Keratinocyte (primary cell): ENCODE results near the gene NOTUM. TPM values are rescaled to one million over a fixed set of nuclear protein-coding genes. Genes with fewer than 3 reads are reported as not detected.

Experiments used
- DNase-seq: peaks from one replicate; pipeline ENCODE4 v3.0.0-alpha.2; 2011; ENCODE audit warnings: low read depth, missing footprints, low spot score
- FAIRE-seq: peaks from 2 replicates; lab custom pipeline; 2011; peaks lifted over from hg19 to GRCh38; lab: Jason Lieb, UNC
- H2AFZ ChIP-seq: 2 replicates; pipeline ENCODE4 v1.6.0; 2012; ENCODE audit warnings: low read length, control low read depth, inconsistent platforms; ENCODE audit not compliant: control insufficient read depth
- H3K27ac ChIP-seq: 2 replicates; pipeline ENCODE4 v1.5.1; 2011; ENCODE audit warnings: low read length; ENCODE audit not compliant: control insufficient read depth, insufficient read depth
- H3K27me3 ChIP-seq: 3 replicates; pipeline ENCODE4 v1.6.0; 2011; ENCODE audit warnings: low read length; ENCODE audit not compliant: control insufficient read depth, insufficient read depth; ENCODE audit errors: extremely low read depth
- H3K36me3 ChIP-seq, 2 experiments: 2 replicates in 1 of 2; 3 replicates in 1 of 2; pipeline ENCODE4 v1.5.1; 2011; ENCODE audit warnings: low read length in 2 of 2, mild to moderate bottlenecking in 1 of 2; ENCODE audit not compliant: control insufficient read depth in 2 of 2, insufficient read depth in 2 of 2; ENCODE audit errors: extremely low read depth in 1 of 2
- H3K4me1 ChIP-seq: 3 replicates; pipeline ENCODE4 v1.5.1; 2011; ENCODE audit warnings: low read length; ENCODE audit not compliant: control insufficient read depth, insufficient read depth; ENCODE audit errors: extremely low read depth
- H3K4me2 ChIP-seq: 3 replicates; pipeline ENCODE4 v1.6.0; 2011; ENCODE audit warnings: low read depth, low read length; ENCODE audit not compliant: control insufficient read depth, insufficient read depth; ENCODE audit errors: extremely low read depth
- H3K4me3 ChIP-seq, 3 experiments: fragments of 200-600 bp in 1 of 3; sonication (generic) in 1 of 3; 2 replicates in 2 of 3; 3 replicates in 1 of 3; pipeline ENCODE4 v1.5.1; 2011 to 2016; ENCODE audit warnings: low read length in 3 of 3, mild to moderate bottlenecking in 3 of 3, control low read depth in 2 of 3, inconsistent platforms in 1 of 3, low read depth in 1 of 3, mixed read lengths in 1 of 3, mixed run types in 1 of 3, moderate library complexity in 1 of 3; ENCODE audit not compliant: control insufficient read depth in 2 of 3, insufficient read depth in 2 of 3; ENCODE audit errors: extremely low read depth in 1 of 3
- H3K79me2 ChIP-seq: 2 replicates; pipeline ENCODE4 v1.6.0; 2012; ENCODE audit warnings: low read length; ENCODE audit not compliant: control insufficient read depth, insufficient read depth
- H3K9ac ChIP-seq: 3 replicates; pipeline ENCODE4 v1.6.0; 2011; ENCODE audit warnings: low read length; ENCODE audit not compliant: control insufficient read depth, insufficient read depth; ENCODE audit errors: extremely low read depth
- H3K9me1 ChIP-seq: 3 replicates; pipeline ENCODE4 v1.6.0; 2011; ENCODE audit warnings: low read length; ENCODE audit not compliant: control insufficient read depth, insufficient read depth; ENCODE audit errors: extremely low read depth
- H3K9me3 ChIP-seq: 2 replicates; pipeline ENCODE4 v1.5.1; 2012; ENCODE audit warnings: low read depth, low read length; ENCODE audit not compliant: control insufficient read depth
- H4K20me1 ChIP-seq: 3 replicates; pipeline ENCODE4 v1.6.0; 2011; ENCODE audit warnings: low read length; ENCODE audit not compliant: control insufficient read depth, insufficient read depth; ENCODE audit errors: extremely low read depth
- EZH2 ChIP-seq: IDR thresholded peaks from one replicate; pipeline ENCODE4 v1.6.1; 2012; ENCODE audit warnings: inconsistent platforms, mild to moderate bottlenecking, low read length, moderate library complexity
- dilution Hi-C: fragments of 300-500 bp; cut with MboI; formaldehyde crosslinking; loops from one replicate; pipeline ENCODE4 v1.7.0; 2020; ENCODE audit warnings: low sequenced_read_pairs; ENCODE audit not compliant: extremely low pct_ligation_motif_present
- polyA plus RNA-seq, 5 experiments: library from polyadenylated mRNA; depleted of rRNA in 3 of 5; stranded (reverse) in 3 of 5; stranded (forward) in 1 of 5; unstranded in 1 of 5; fragments of >200 nt; gene quantifications; 1 replicate in 1 of 5; 2 replicates in 3 of 5; 3 replicates in 1 of 5; pipeline versions ENCODE4 v1.2.1 to v1.2.3, GENCODE V29; 2011 to 2012; ENCODE audit warnings: missing spikeins in 2 of 5, low read depth in 1 of 5, low replicate concordance in 1 of 5
- TF ChIP-seq, protein P1 (sequence below), 3 experiments: IDR thresholded peaks in 1 of 3; conservative IDR thresholded peaks in 1 of 3; optimal IDR thresholded peaks in 1 of 3; 2 replicates in 2 of 3; 3 replicates in 1 of 3; pipeline versions ENCODE3 to v1.5.1; 2011; ENCODE audit warnings: low read length in 3 of 3, mild to moderate bottlenecking in 3 of 3, moderate library complexity in 2 of 3, control low read depth in 1 of 3, inconsistent platforms in 1 of 3; ENCODE audit not compliant: insufficient read depth in 2 of 3; ENCODE audit errors: extremely low read depth in 1 of 3

Gene NOTUM
- polyA plus RNA-seq, 1 donor (not counting 4 experiments of a cell fraction or from before 2014, with no cell fraction given) = not detected

GRCh38 chr17:81940538-81941483, 20.2 kb downstream of the NOTUM start:
- FAIRE-seq = no peak
- H2AFZ ChIP-seq = no peak overlapping the region
- no peak overlapping the region for H3K9ac ChIP-seq
- H3K4me1 ChIP-seq = peaks cover 4% of the 10 kb centered on the region
- H3K4me2 ChIP-seq = no peak overlapping the region
- no peak overlapping the region for H3K27ac ChIP-seq
- no peak for TF ChIP-seq EZH2
- TF ChIP-seq, protein P1, sequence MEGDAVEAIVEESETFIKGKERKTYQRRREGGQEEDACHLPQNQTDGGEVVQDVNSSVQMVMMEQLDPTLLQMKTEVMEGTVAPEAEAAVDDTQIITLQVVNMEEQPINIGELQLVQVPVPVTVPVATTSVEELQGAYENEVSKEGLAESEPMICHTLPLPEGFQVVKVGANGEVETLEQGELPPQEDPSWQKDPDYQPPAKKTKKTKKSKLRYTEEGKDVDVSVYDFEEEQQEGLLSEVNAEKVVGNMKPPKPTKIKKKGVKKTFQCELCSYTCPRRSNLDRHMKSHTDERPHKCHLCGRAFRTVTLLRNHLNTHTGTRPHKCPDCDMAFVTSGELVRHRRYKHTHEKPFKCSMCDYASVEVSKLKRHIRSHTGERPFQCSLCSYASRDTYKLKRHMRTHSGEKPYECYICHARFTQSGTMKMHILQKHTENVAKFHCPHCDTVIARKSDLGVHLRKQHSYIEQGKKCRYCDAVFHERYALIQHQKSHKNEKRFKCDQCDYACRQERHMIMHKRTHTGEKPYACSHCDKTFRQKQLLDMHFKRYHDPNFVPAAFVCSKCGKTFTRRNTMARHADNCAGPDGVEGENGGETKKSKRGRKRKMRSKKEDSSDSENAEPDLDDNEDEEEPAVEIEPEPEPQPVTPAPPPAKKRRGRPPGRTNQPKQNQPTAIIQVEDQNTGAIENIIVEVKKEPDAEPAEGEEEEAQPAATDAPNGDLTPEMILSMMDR (optimal IDR thresholded peaks at IDR 0.05 in 1 of 3, IDR thresholded peaks at IDR 0.05 in 1 of 3, conservative IDR thresholded peaks at IDR 0.05 in 1 of 3; ENCODE audit: extremely low read depth in 1 of 3, insufficient read depth in 2 of 3, low read length in 3 of 3) = no peak
- dilution Hi-C loops = no loop called here
- H3K4me3 ChIP-seq = no peak overlapping the region
- DNase-seq = no peak
- no peaks in the 10 kb centered on the region for H4K20me1 ChIP-seq
- no peaks in the 10 kb centered on the region for H3K79me2 ChIP-seq
- H3K27me3 ChIP-seq = peaks cover 15% of the 10 kb centered on the region
- no peaks in the 10 kb centered on the region for H3K9me3 ChIP-seq
- H3K9me1 ChIP-seq = no peaks in the 10 kb centered on the region
- H3K36me3 ChIP-seq = no peaks in the 10 kb centered on the region

- no peaks in the 10 kb centered on the region for H3K9me1 ChIP-seq
- H3K27me3 ChIP-seq = peaks cover 12% of the 10 kb centered on the region
- peaks cover 4% of the 10 kb centered on the region for H3K4me1 ChIP-seq
- no peaks in the 10 kb centered on the region for H3K36me3 ChIP-seq
- DNase-seq = no peak
- FAIRE-seq = no peak
- no peak overlapping the region for H3K27ac ChIP-seq
- H2AFZ ChIP-seq = no peak overlapping the region
- no peak overlapping the region for H3K9ac ChIP-seq
- no peak overlapping the region for H3K4me2 ChIP-seq
- dilution Hi-C loops = no loop called here
- no peak for TF ChIP-seq EZH2
- TF ChIP-seq, protein P1 (optimal IDR thresholded peaks at IDR 0.05 in 1 of 3, IDR thresholded peaks at IDR 0.05 in 1 of 3, conservative IDR thresholded peaks at IDR 0.05 in 1 of 3; ENCODE audit: extremely low read depth in 1 of 3, insufficient read depth in 2 of 3, low read length in 3 of 3) = no peak
- H3K79me2 ChIP-seq = no peaks in the 10 kb centered on the region
- H3K9me3 ChIP-seq = no peaks in the 10 kb centered on the region
- H4K20me1 ChIP-seq = no peaks in the 10 kb centered on the region
- H3K4me3 ChIP-seq = no peak overlapping the region
Measured at GRCh38 chr17:81939881-81940385, 21.1 kb downstream of the NOTUM start.
